Ectodermal cell (in vitro differentiated cells): Measurements from ENCODE around the gene ZNF277.
"Not testable (repeated sequence)": the region's sequence is repeated elsewhere in the genome, so short reads cannot be mapped to it uniquely, and the experiment has no call there.

Experiments
- H3K27ac ChIP-seq: 2 replicates; pipeline ENCODE4 v1.7.0; 2013; ENCODE audit warnings: mild to moderate bottlenecking, low read depth, low read length; ENCODE audit not compliant: insufficient read depth, poor library complexity, severe bottlenecking
- H3K27me3 ChIP-seq: 2 replicates; pipeline ENCODE4 v1.7.0; 2013; ENCODE audit warnings: mild to moderate bottlenecking, low read length; ENCODE audit not compliant: insufficient read depth, control insufficient read depth, poor library complexity, severe bottlenecking
- H3K36me3 ChIP-seq: one replicate; pipeline ENCODE4 v1.7.0; 2013; ENCODE audit warnings: low read length; ENCODE audit not compliant: control insufficient read depth, insufficient read depth
- H3K4me1 ChIP-seq: one replicate; pipeline ENCODE4 v1.7.0; 2013; ENCODE audit warnings: low read length; ENCODE audit not compliant: control insufficient read depth, insufficient read depth
- H3K4me3 ChIP-seq: 2 replicates; pipeline ENCODE4 v1.7.0; 2013; ENCODE audit warnings: low read depth, low read length, control low read depth; ENCODE audit not compliant: insufficient read depth
- H3K9me3 ChIP-seq: 2 replicates; pipeline ENCODE4 v1.7.0; 2013; ENCODE audit warnings: mild to moderate bottlenecking, low read length, moderate library complexity; ENCODE audit not compliant: control insufficient read depth
- WGBS, 2 experiments: methylation state at CpG; one replicate each; pipeline ENCODE4 v1.1.7; 2013; ENCODE audit warnings: missing lambda C conversion rate in 2 of 2; 5-methylcytosine and 5-hydroxymethylcytosine counted together

The ZNF277 gene

GRCh38 chr7:112381311-112382091, 175.0 kb downstream of the ZNF277 start:
- no peak overlapping the region for H3K4me3 ChIP-seq
- H3K27me3 ChIP-seq: no peaks in the 10 kb centered on the region
- H3K36me3 ChIP-seq: no peaks in the 10 kb centered on the region
- 90 to 98% methylated on average over 5 of the region's 5 CpGs for WGBS, 2 experiments
- H3K9me3 ChIP-seq: no peaks in the 10 kb centered on the region
- no peak overlapping the region for H3K27ac ChIP-seq
- H3K4me1 ChIP-seq: peaks cover 4% of the 10 kb centered on the region

DNA sequence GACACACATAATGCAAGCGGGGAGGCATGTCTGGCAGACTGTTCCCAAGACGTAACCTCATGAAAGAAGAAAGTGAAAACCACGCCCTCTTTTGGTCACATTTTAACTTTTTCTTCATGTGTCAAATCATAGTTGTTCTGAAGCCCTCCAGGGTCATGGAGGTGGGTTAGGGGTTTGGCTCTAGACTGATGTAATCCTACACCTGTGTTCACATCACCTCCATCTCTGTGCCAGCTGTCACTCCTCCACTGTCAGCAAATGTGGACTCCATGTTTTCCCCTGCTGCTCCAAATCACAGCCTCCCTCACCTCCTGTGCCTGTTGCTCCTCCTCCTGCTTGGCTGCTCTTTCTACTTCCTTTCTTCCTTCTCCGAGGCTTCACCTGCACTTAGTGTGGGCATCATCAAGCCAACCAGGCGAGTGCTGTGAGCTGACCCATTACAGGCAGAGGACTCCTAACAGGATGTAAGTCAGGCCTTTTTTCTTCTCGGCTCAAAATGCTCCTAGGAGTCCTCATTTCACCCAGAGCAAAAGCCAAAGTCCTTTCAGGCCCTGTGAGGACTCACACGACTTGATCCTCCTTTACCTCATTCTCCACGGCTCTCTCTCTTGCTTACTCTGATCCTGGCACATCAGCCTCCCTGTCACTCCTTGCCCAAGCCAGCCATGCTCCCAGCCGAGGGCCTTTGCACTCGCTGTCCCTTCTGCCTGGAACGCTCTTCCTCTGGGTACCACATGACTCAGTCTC, 177.3 kb downstream of the ZNF277 start:
- Histone ChIP-seq H3K9me3 (no peaks in the 10 kb centered on the region), H3K36me3 (no peaks in the 10 kb centered on the region), H3K27me3 (no peaks in the 10 kb centered on the region), H3K27ac (no peak overlapping the region), H3K4me1 (peaks cover 4% of the 10 kb centered on the region), H3K4me3 (no peak overlapping the region)
- WGBS, 2 experiments: 82 to 89% methylated on average over 11 of the region's 11 CpGs

- Histone ChIP-seq H3K27ac (no peak overlapping the region), H3K36me3 (no peaks in the 10 kb centered on the region), H3K27me3 (no peaks in the 10 kb centered on the region), H3K4me1 (peaks cover 4% of the 10 kb centered on the region), H3K9me3 (no peaks in the 10 kb centered on the region), H3K4me3 (no peak overlapping the region)
- 91 to 97% methylated on average over 2 to 3 of the region's 3 CpGs for WGBS, 2 experiments
These were observed 179.0 kb downstream of the ZNF277 start for GRCh38 chr7:112385516-112385915.

DNA sequence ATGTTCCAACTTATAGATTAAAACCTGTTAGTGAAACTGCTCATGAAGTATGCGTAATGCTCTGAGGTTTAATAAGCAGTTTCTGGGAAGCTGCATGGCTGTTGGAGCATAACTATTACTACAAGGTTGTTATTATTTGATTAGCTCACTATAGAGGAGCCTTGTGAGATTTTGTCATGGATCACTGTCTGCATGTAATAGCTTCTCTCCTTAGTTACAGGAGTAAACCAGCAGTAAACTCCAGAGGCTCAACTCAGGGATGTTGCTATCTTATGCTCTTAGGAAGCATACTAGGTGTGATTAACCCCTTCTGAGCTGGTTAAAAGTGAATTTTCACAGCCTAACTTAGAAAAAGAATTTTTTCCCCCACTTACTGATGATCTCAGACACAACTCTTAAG, 180.1 kb downstream of the ZNF277 start:
- no peaks in the 10 kb centered on the region for H3K9me3 ChIP-seq
- H3K4me3 ChIP-seq: no peak overlapping the region
- H3K27me3 ChIP-seq: no peaks in the 10 kb centered on the region
- peaks cover 4% of the 10 kb centered on the region for H3K4me1 ChIP-seq
- WGBS, 2 experiments: 91 to 100% methylated on average over 1 of the region's 1 CpG
- H3K27ac ChIP-seq: no peak overlapping the region
- H3K36me3 ChIP-seq: no peaks in the 10 kb centered on the region

DNA sequence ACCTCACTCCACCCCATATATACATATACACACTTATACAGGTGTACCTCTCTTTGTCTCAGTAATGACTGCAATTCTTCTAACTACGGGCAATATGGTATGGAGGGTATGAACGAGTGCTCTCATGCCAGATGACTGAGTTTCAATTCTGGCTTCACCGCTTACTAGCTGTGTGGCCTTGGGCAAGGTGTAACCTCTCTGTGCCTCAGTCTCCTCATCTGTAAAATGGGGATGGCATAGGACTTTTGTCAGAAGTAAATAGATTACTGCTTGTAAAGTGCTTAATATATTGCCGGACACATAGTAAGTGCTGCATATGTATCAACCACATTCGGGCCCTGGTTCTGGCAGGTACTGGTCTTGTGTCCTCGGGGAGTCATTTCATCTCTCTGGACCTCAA, 183.7 kb downstream of the ZNF277 start:
- H3K4me1 ChIP-seq: no peaks in the 10 kb centered on the region
- no peaks in the 10 kb centered on the region for H3K36me3 ChIP-seq
- no peak overlapping the region for H3K27ac ChIP-seq
- no peaks in the 10 kb centered on the region for H3K9me3 ChIP-seq
- 95 to 96% methylated on average over 6 of the region's 6 CpGs for WGBS, 2 experiments
- H3K27me3 ChIP-seq: no peaks in the 10 kb centered on the region
- H3K4me3 ChIP-seq: no peak overlapping the region

GRCh38 chr7:112391079-112391821, 184.8 kb downstream of the ZNF277 start:
- H3K27ac ChIP-seq: peak overlapping the region; percentile 2
- peak overlapping the region; percentile 31 for H3K4me3 ChIP-seq
- H3K9me3 ChIP-seq, H3K36me3 ChIP-seq, H3K27me3 ChIP-seq, H3K4me1 ChIP-seq: not testable (repeated sequence)
- 5% methylated on average over 67 to 69 of the region's 69 CpGs for WGBS, 2 experiments

DNA sequence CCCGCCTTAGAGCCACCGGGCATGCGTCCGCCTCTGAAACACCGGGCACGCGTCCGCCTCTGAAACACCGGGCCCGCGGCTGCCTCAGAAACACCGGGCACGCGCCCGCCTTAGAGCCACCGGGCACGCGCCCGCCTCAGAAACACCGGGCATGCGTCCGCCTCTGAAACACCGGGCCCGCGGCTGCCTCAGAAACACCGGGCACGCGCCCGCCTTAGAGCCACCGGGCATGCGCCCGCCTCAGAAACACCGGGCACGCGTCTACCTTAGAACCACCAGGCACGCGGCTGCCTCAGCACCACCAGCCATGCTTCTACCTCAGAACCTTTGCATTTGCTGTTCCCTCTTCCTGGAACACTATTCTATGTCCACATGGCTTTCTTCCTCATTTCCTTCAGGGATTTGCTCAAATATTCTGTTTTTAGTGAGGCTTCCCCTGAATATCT, 185.4 kb downstream of the ZNF277 start:
- WGBS, 2 experiments: 1% methylated on average over 37 of the region's 37 CpGs
- H3K27me3 ChIP-seq, H3K4me1 ChIP-seq, H3K36me3 ChIP-seq, H3K9me3 ChIP-seq: not testable (repeated sequence)
- Histone ChIP-seq H3K4me3 (peak overlapping the region; percentile 31), H3K27ac (peak overlapping the region; percentile 2)
